Uterus (tissue), 2 donors: ENCODE measurements around the gene PDLIM1.

Experiments
- POLR2A ChIP-seq, 2 donors: fragments of 450-650 bp; IDR thresholded peaks; one replicate each; pipeline ENCODE4 v1.6.1; 2016; ENCODE audit warnings: antibody characterized with exemption in 2 of 2, mild to moderate bottlenecking in 1 of 2, moderate library complexity in 1 of 2
- TF ChIP-seq, protein P1 (sequence below), 4 experiments: fragments of 200-600 bp in 2 of 4; fragments of 450-650 bp in 2 of 4; sonication (generic) in 2 of 4; IDR thresholded peaks; one replicate each; pipeline ENCODE4 v1.5.1; 2016 to 2019; ENCODE audit warnings: antibody characterized with exemption in 4 of 4, mild to moderate bottlenecking in 2 of 4, moderate library complexity in 1 of 4

DNA sequence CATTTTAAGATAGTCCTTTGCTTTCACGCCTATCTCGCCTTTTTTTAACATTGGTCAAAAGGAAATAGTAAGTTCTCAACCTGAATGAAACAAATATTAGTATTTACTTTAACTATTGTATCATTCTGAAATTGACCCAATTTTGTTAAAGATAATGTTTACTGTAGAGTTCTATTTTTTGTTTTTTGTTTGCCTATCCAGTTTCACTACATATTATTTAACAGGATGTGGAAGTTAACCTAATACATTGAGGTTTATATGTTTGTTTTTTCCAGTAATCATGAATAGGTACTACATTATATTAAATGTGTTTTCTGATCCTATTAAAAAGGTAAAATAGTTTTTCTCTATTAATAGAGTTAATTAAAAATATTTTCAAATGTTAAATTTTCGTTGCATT, 70.3 kb downstream of the PDLIM1 start:
- TF ChIP-seq, protein P1, sequence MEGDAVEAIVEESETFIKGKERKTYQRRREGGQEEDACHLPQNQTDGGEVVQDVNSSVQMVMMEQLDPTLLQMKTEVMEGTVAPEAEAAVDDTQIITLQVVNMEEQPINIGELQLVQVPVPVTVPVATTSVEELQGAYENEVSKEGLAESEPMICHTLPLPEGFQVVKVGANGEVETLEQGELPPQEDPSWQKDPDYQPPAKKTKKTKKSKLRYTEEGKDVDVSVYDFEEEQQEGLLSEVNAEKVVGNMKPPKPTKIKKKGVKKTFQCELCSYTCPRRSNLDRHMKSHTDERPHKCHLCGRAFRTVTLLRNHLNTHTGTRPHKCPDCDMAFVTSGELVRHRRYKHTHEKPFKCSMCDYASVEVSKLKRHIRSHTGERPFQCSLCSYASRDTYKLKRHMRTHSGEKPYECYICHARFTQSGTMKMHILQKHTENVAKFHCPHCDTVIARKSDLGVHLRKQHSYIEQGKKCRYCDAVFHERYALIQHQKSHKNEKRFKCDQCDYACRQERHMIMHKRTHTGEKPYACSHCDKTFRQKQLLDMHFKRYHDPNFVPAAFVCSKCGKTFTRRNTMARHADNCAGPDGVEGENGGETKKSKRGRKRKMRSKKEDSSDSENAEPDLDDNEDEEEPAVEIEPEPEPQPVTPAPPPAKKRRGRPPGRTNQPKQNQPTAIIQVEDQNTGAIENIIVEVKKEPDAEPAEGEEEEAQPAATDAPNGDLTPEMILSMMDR (IDR thresholded peaks at IDR 0.05): no peak
- no peak for TF ChIP-seq POLR2A (IDR thresholded peaks at IDR 0.05)
